G401.6 (cell line): ENCODE data around the gene ARHGEF2.
"Not testable (repeated sequence)": the region's sequence is repeated elsewhere in the genome, so short reads cannot be mapped to it uniquely, and the experiment has no call there.

Source experiments
- FAIRE-seq: peaks from 2 replicates; lab custom pipeline; 2012; peaks lifted over from hg19 to GRCh38; lab: Jason Lieb, UNC

Gene ARHGEF2

GRCh38 chr1:155990005-155990739, 11.8 kb upstream of the ARHGEF2 start:
- FAIRE-seq, result no peak

- FAIRE-seq, result no peak
Measured at GRCh38 chr1:155989242-155990004, 11.1 kb upstream of the ARHGEF2 start.

GRCh38 chr1:155984903-155985645, 6.7 kb upstream of the ARHGEF2 start:
- not testable (repeated sequence) for FAIRE-seq

GRCh38 chr1:155984341-155984740, 6.0 kb upstream of the ARHGEF2 start:
- no peak for FAIRE-seq

- no peak for FAIRE-seq
Measured at GRCh38 chr1:155983191-155984024, 5.1 kb upstream of the ARHGEF2 start.

- FAIRE-seq, result no peak
Measured at GRCh38 chr1:155982106-155982505, 3.8 kb upstream of the ARHGEF2 start.

- no peak for FAIRE-seq
Measured at GRCh38 chr1:155981266-155982088, 3.1 kb upstream of the ARHGEF2 start.

GRCh38 chr1:155979597-155980343, 1.4 kb upstream of the ARHGEF2 start:
- no peak for FAIRE-seq

GRCh38 chr1:155978973-155979429, 654 bp upstream of the ARHGEF2 start:
- no peak for FAIRE-seq

GRCh38 chr1:155977690-155978324, 540 bp downstream of the ARHGEF2 start:
- FAIRE-seq, result no peak

- FAIRE-seq, result no peak
Measured at GRCh38 chr1:155976913-155977689, 1.2 kb downstream of the ARHGEF2 start.

GRCh38 chr1:155976062-155976912, 2.1 kb downstream of the ARHGEF2 start:
- no peak for FAIRE-seq

- FAIRE-seq, result no peak
Measured at GRCh38 chr1:155975375-155976061, 2.8 kb downstream of the ARHGEF2 start.

GRCh38 chr1:155974208-155975115, 3.9 kb downstream of the ARHGEF2 start:
- FAIRE-seq, result no peak

- FAIRE-seq, result no peak
Measured at GRCh38 chr1:155973723-155974122, 4.6 kb downstream of the ARHGEF2 start.
